ENCODE data around the gene DNAH14. TPM values are rescaled to one million over a fixed set of nuclear protein-coding genes. Genes with fewer than 3 reads are reported as not detected.
"Not testable (repeated sequence)": the region's sequence is repeated elsewhere in the genome, so short reads cannot be mapped to it uniquely, and the experiment has no call there.

Gene DNAH14
- 0.10 TPM for polyA plus RNA-seq

DNA sequence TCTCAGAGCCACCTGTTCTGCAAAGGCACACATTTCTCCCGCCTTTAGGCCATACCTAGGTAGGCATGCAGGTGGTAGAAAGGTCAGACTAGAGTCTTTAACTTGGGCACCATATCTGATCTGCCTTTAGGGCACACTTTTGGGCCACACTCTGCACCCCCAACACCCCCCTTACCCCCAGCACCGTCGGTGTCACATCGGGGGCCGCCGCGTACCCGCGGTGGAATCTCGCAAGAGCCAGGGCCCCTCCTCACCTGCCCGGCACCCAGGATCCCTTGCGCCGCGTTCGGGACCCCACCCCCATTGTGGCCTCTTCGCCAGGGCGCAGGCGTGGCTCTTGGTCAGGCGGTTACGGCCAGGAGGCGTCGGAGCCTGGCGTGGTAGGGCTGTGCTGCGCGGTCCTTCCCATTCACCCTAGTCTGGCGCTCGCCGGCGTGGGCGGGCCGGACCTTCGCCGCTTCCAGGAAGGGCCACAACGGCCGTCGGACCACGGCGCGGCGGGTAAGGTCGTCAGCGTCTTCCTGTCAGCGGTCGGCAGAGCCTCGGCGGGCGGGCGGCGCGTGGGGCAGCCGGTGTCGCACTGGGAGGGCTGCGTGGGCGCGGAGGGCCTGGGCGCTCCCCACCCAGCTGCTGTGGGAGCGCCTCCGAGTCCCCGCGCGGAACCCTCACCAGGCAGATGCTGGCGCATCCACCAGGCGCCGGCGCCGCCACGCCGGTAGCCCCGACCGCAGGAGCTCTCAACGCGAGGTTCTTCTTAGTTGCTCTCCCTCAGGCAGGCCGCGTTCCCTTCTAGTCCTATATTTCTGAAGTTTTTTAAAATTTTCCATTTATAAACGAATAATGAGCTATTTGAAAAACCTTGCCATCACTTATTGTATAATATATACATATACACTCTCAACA is at the start of gene DNAH14:
DNAH14 (plus strand) TSS at position 341 of the 903 bp plus-strand sequence. CDS start 23,028 bp downstream, outside the sequence.
- H3K36me3 Mint-ChIP-seq, result peaks cover 2% of the 10 kb centered on the region

DNA sequence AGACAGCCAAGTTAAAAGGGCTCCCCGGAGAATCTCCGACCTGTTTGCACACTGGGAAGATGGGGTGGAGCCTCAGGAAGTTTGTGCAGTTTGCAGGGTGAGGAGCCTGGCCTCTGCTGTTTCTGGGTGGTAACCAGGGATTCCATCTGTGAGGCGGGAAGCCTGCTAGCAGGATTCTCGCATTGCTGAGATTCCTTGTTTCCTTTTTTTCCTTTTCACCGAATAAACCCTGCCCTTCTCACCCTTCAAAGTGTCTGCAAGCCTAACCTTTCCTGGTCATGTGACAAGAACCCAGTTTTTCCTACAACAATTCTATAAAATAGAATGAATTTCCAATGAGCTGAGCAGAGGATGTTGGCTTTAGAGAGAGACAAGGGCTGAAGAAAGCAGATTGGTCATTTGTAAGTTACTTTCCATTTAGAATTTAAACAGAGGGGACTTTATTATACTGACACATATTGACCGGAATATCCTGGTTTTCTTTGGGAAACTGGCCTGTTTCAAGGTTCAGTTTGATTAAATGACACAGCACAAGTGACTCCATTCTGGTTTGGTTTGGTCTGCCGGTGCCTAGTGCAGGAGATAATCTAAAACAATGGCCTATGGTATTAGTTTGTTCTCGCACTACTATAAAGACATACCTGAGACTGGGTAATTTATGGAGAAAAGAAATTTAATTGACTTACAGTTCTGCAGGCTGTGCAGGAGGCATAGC is 48.7 kb upstream of the DNAH14 start:
- Mint-ChIP-seq H3K27ac (no peak overlapping the region), H3K36me3 (no peaks in the 10 kb centered on the region), H3K27me3 (no peaks in the 10 kb centered on the region), H3K4me3 (no peak overlapping the region), H3K4me1 (no peaks in the 10 kb centered on the region), H3K9me3 (peaks cover 2 to 15% (median 7%) of the 10 kb centered on the region in 3 donors)

More for the DNA sequence above, at the start of gene DNAH14:
- Mint-ChIP-seq H3K4me3 (peak within 1 kb of the TSS in 2 of 4 donors; percentile 55 to 85), H3K27ac (no peak within 1 kb of the TSS), H3K4me1 (peaks cover 0 to 2% (median 0%) of the 10 kb centered on the region in 3 donors), H3K9me3 (peaks cover 8 to 29% (median 25%) of the 10 kb centered on the region in 3 donors), H3K27me3 (peaks cover 14% of the 10 kb centered on the region)

- H3K4me3 Mint-ChIP-seq, H3K27me3 Mint-ChIP-seq, H3K4me1 Mint-ChIP-seq, H3K36me3 Mint-ChIP-seq, H3K27ac Mint-ChIP-seq: not testable (repeated sequence)
- H3K9me3 Mint-ChIP-seq, result peaks cover 2 to 15% (median 8%) of the 10 kb centered on the region in 3 donors
Observed at GRCh38 chr1:224881308-224881692, 48.2 kb upstream of the DNAH14 start.

DNA sequence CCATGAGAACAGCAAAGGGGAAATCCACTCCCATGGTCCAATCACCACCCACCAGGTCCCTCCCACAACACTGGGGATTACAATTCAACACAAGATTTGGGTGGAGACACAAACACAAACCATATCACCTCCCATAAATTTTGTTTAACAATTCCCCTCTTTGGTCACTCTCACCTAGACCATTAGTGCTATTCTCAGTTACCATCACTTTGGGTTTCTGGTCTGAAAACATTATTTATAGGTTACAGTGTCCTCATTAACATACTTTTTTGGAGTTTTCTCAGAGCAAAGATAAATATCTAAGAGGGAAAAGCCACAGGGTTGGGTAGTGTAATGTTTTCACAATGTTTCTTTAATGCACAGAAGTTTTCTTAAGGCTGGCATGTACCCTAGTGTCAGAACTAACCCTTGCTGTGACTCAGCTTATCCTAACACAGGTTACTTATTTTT is 47.7 kb upstream of the DNAH14 start:
- Mint-ChIP-seq H3K36me3 (no peaks in the 10 kb centered on the region), H3K27ac (no peak overlapping the region), H3K4me3 (no peak overlapping the region), H3K4me1 (no peaks in the 10 kb centered on the region), H3K9me3 (peaks cover 0 to 11% (median 10%) of the 10 kb centered on the region in 3 donors), H3K27me3 (no peaks in the 10 kb centered on the region)

DNA sequence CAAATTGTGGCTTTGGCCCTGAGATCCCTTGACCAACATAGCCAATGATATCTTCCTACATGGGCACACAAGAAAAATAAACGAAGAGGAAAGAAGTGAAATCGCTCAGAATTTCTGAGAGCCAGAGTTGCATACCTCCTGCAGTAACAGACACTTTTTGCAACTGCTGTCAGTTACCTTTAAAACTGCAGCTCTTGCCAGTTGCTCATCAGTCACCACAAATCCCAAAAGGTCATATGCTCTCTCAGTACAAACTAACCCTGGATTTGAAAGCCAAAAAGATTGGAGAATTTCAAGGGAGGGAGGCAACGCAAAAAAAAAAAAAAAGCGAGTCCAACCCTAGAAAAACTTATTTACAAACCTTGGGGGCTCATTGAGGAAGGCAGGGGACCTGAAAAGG is 47.2 kb upstream of the DNAH14 start:
- Mint-ChIP-seq H3K4me1 (no peaks in the 10 kb centered on the region), H3K4me3 (no peak overlapping the region)

DNA sequence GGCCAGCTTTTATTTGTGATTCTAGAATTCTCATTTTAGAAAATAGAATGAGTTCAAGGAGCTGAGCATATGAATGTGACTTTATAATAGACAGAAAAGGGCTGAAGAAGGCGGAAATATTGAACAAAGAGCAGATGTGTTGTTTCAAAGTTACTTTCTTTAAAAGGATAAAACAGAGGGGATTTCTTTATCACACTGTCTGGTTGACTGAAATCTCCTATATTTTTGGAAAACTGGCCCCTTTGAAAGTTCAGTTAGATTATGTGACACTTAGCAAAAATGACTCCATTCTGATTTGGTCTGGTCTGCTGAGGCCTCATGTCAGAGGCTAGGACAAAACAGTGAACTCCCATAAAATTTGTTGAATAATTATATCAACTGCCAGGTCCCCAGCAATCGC is 46.4 kb upstream of the DNAH14 start:
- no peaks in the 10 kb centered on the region for H3K4me1 Mint-ChIP-seq
- peaks cover 0 to 10% (median 10%) of the 10 kb centered on the region in 3 donors for H3K9me3 Mint-ChIP-seq
- H3K36me3 Mint-ChIP-seq, result no peaks in the 10 kb centered on the region
- H3K27ac Mint-ChIP-seq, result no peak overlapping the region
- H3K27me3 Mint-ChIP-seq, result no peaks in the 10 kb centered on the region
- H3K4me3 Mint-ChIP-seq, result no peak overlapping the region

More for the DNA sequence above, 47.2 kb upstream of the DNAH14 start:
- Mint-ChIP-seq H3K36me3 (no peaks in the 10 kb centered on the region), H3K9me3 (peaks cover 0 to 10% (median 10%) of the 10 kb centered on the region in 3 donors), H3K27me3 (no peaks in the 10 kb centered on the region), H3K27ac (no peak overlapping the region)

GRCh38 chr1:224884361-224884801 is 45.1 kb upstream of the DNAH14 start:
- Mint-ChIP-seq H3K9me3 (peaks cover 0 to 10% (median 10%) of the 10 kb centered on the region in 3 donors), H3K4me3 (no peak overlapping the region), H3K36me3 (no peaks in the 10 kb centered on the region), H3K27me3 (no peaks in the 10 kb centered on the region), H3K4me1 (no peaks in the 10 kb centered on the region), H3K27ac (no peak overlapping the region)

- H3K4me3 Mint-ChIP-seq, H3K27ac Mint-ChIP-seq, H3K36me3 Mint-ChIP-seq, H3K4me1 Mint-ChIP-seq, H3K27me3 Mint-ChIP-seq: not testable (repeated sequence)
- H3K9me3 Mint-ChIP-seq, result peaks cover 0 to 10% (median 8%) of the 10 kb centered on the region in 3 donors
Observed at GRCh38 chr1:224885376-224885775, 44.1 kb upstream of the DNAH14 start.

- peaks cover 2% of the 10 kb centered on the region for H3K27me3 Mint-ChIP-seq
- H3K36me3 Mint-ChIP-seq, result no peaks in the 10 kb centered on the region
- H3K4me1 Mint-ChIP-seq, result no peaks in the 10 kb centered on the region
- peaks cover 0 to 4% (median 2%) of the 10 kb centered on the region in 3 donors for H3K9me3 Mint-ChIP-seq
- H3K4me3 Mint-ChIP-seq, result no peak overlapping the region
- no peak overlapping the region for H3K27ac Mint-ChIP-seq
Observed at GRCh38 chr1:224894915-224895314, 34.6 kb upstream of the DNAH14 start.

DNA sequence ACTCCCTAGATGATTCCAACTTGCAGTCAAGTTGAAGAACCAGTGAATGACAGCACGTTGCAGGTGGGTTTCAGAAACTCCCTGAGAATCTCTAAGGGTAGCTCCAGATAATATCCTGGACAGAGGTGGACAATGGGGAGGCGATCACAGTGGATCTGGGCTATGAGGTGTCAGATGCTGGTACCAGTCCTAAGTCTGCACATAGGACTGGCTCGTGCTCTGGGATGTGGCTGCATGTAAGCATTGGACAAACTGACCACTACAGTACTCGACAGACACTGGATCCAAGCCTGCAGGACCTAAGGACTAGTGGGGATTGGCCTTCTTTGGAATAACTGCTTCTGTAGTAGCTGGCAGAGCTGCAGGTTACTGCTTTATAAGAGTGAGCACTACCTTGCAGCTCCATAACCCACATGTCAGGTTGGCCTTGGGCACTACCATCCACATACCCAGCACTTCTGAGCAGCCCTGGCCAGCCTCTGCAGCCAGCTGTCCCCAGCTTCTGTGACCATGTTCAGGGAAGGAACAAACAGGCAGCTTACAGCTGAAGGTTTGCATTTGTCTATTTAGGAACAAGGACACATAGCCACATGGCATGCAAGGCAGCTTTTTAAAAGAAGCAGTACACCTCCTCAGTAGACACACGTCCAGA is 33.2 kb upstream of the DNAH14 start:
- H3K27ac Mint-ChIP-seq, result no peak overlapping the region
- peaks cover 0 to 4% (median 2%) of the 10 kb centered on the region in 3 donors for H3K9me3 Mint-ChIP-seq
- H3K27me3 Mint-ChIP-seq, result peaks cover 2% of the 10 kb centered on the region
- H3K4me1 Mint-ChIP-seq, result no peaks in the 10 kb centered on the region
- no peak overlapping the region for H3K4me3 Mint-ChIP-seq
- H3K36me3 Mint-ChIP-seq, result no peaks in the 10 kb centered on the region

GRCh38 chr1:224897529-224898327 is 31.7 kb upstream of the DNAH14 start:
- H3K27ac Mint-ChIP-seq, result no peak overlapping the region
- no peaks in the 10 kb centered on the region for H3K4me1 Mint-ChIP-seq
- peaks cover 2% of the 10 kb centered on the region for H3K27me3 Mint-ChIP-seq
- peaks cover 0 to 4% (median 2%) of the 10 kb centered on the region in 3 donors for H3K9me3 Mint-ChIP-seq
- H3K36me3 Mint-ChIP-seq, result no peaks in the 10 kb centered on the region
- no peak overlapping the region for H3K4me3 Mint-ChIP-seq

- no peak overlapping the region for H3K27ac Mint-ChIP-seq
- H3K27me3 Mint-ChIP-seq, result peaks cover 2% of the 10 kb centered on the region
- H3K9me3 Mint-ChIP-seq, result peaks cover 0 to 4% (median 2%) of the 10 kb centered on the region in 3 donors
- no peaks in the 10 kb centered on the region for H3K36me3 Mint-ChIP-seq
- no peak overlapping the region for H3K4me3 Mint-ChIP-seq
- H3K4me1 Mint-ChIP-seq, result no peaks in the 10 kb centered on the region
Observed at GRCh38 chr1:224898937-224899336, 30.5 kb upstream of the DNAH14 start.

- Mint-ChIP-seq H3K27ac (no peak overlapping the region), H3K36me3 (no peaks in the 10 kb centered on the region), H3K4me1 (no peaks in the 10 kb centered on the region), H3K9me3 (peaks cover 0 to 4% (median 2%) of the 10 kb centered on the region in 3 donors), H3K27me3 (peaks cover 2% of the 10 kb centered on the region), H3K4me3 (no peak overlapping the region)
Observed at GRCh38 chr1:224900062-224900630, 29.3 kb upstream of the DNAH14 start.
